HG02610 (cell line): Measurements from ENCODE around the gene ZDHHC18.
"Not testable (repeated sequence)": the region's sequence is repeated elsewhere in the genome, so short reads cannot be mapped to it uniquely, and the experiment has no call there.

Source experiments
- ATAC-seq: cut with Tn5 transposase; IDR thresholded peaks from one replicate; pipeline ENCODE4 v1.9.1; 2021; ENCODE audit warnings: mild to moderate bottlenecking, moderate library complexity; ENCODE audit not compliant: unreplicated experiment

ZDHHC18 gene

GRCh38 chr1:26791148-26791547 is 35.3 kb upstream of the ZDHHC18 start:
- ATAC-seq, result no peak

- ATAC-seq, result no peak
Measured at GRCh38 chr1:26791626-26792025, 34.9 kb upstream of the ZDHHC18 start.

GRCh38 chr1:26792924-26793323 is 33.6 kb upstream of the ZDHHC18 start:
- no peak for ATAC-seq

- ATAC-seq, result no peak
Measured at GRCh38 chr1:26794391-26794790, 32.1 kb upstream of the ZDHHC18 start.

GRCh38 chr1:26797627-26798026 is 28.9 kb upstream of the ZDHHC18 start:
- ATAC-seq, result no peak

GRCh38 chr1:26799479-26800142 is 26.9 kb upstream of the ZDHHC18 start:
- ATAC-seq, result no peak

GRCh38 chr1:26803932-26804331 is 22.6 kb upstream of the ZDHHC18 start:
- ATAC-seq, result not testable (repeated sequence)

GRCh38 chr1:26810105-26810504 is 16.4 kb upstream of the ZDHHC18 start:
- ATAC-seq, result not testable (repeated sequence)

- ATAC-seq, result no peak
Measured at GRCh38 chr1:26811057-26811456, 15.4 kb upstream of the ZDHHC18 start.

GRCh38 chr1:26811708-26812107 is 14.8 kb upstream of the ZDHHC18 start:
- ATAC-seq, result no peak

GRCh38 chr1:26814377-26814776 is 12.1 kb upstream of the ZDHHC18 start:
- no peak for ATAC-seq

GRCh38 chr1:26814893-26815292 is 11.6 kb upstream of the ZDHHC18 start:
- no peak for ATAC-seq

- ATAC-seq, result peak; percentile 94
Measured at GRCh38 chr1:26820784-26821269, 5.7 kb upstream of the ZDHHC18 start.

GRCh38 chr1:26822737-26823395 is 3.6 kb upstream of the ZDHHC18 start:
- ATAC-seq, result no peak

GRCh38 chr1:26824731-26825130 is 1.8 kb upstream of the ZDHHC18 start:
- ATAC-seq, result no peak

- ATAC-seq, result no peak
Measured at GRCh38 chr1:26827106-26827604, 667 bp downstream of the ZDHHC18 start.

GRCh38 chr1:26827663-26828062 is 1.2 kb downstream of the ZDHHC18 start:
- no peak for ATAC-seq

- no peak for ATAC-seq
Measured at GRCh38 chr1:26828411-26828991, 2.0 kb downstream of the ZDHHC18 start.

- ATAC-seq, result no peak
Measured at GRCh38 chr1:26829184-26829911, 2.9 kb downstream of the ZDHHC18 start.

GRCh38 chr1:26831059-26831458 is 4.6 kb downstream of the ZDHHC18 start:
- ATAC-seq, result no peak

- ATAC-seq, result no peak
Measured at GRCh38 chr1:26831546-26832248, 5.2 kb downstream of the ZDHHC18 start.
